Frontal cortex (tissue), 4 donors: ENCODE data around the gene TSHZ2. TPM values are rescaled to one million over a fixed set of nuclear protein-coding genes. Genes with fewer than 3 reads are reported as not detected.

ENCODE experiments used
- DNase-seq, 2 donors: peaks; one replicate each; pipeline ENCODE4 v3.0.0; 2012; ENCODE audit warnings: low spot score in 2 of 2
- FAIRE-seq: peaks from 2 replicates; lab custom pipeline; 2012; peaks lifted over from hg19 to GRCh38; lab: Jason Lieb, UNC
- total RNA-seq: library from RNA; depleted of rRNA; stranded (reverse); fragments of >200 nt; gene quantifications from one replicate; pipeline ENCODE4 v1.2.3, GENCODE V29; 2014
- donor health status: control.
- donor health status: control.
- donor health status: control.

Gene TSHZ2
- total RNA-seq, 1 donor from 2014 or later: 2.4 TPM

- no peak for FAIRE-seq
- DNase-seq: no peak
Measured at GRCh38 chr20:53210931-53211330, 238.8 kb downstream of the TSHZ2 start.

GRCh38 chr20:53212018-53212417 lies 239.9 kb downstream of the TSHZ2 start:
- FAIRE-seq: no peak

GRCh38 chr20:53214392-53214791 lies 242.2 kb downstream of the TSHZ2 start:
- no peak for FAIRE-seq
- DNase-seq: no peak

More at GRCh38 chr20:53212018-53212417, 239.9 kb downstream of the TSHZ2 start:
- no peak for DNase-seq

GRCh38 chr20:53215166-53215565 lies 243.0 kb downstream of the TSHZ2 start:
- DNase-seq (no peak), FAIRE-seq (no peak)

GRCh38 chr20:53216478-53216855 lies 244.3 kb downstream of the TSHZ2 start:
- FAIRE-seq: no peak

DNA sequence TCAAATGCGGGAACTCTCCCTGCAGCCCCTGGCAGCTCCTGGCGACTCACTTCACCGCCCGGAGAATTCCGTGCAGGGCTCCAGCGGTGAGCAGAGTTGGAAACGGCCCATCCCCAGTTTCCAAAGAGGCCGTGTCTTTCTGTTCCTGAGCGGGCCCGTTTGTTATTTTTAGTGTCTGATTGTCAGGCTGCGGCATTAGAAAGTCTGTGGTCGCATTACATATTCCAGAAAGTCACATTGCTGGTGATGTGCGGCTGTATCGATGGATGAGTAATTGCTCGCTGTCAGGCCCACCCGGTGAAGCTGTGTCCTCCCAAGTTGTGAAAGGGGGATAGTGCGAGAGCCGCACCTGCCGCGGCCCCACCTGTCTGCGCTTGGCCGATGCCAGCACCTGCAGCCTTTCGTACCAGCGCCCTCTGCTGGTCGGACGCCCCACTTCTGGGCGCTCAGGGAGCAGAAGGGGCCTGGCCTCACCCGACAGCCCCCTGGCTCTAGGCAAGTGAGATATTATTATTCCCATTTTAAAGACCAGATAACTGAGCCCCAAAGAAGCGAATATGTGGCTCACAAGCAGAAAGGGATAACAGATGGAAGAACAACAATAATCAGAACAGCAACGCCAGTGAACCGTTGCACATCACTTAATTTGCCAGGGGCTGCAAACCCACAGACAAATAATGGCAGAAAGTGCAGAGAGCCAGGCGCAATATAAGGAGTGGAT lies 244.9 kb downstream of the TSHZ2 start:
- FAIRE-seq: no peak
- peak in 1 of 2 donors; percentile 58 for DNase-seq

More at GRCh38 chr20:53216478-53216855, 244.3 kb downstream of the TSHZ2 start:
- DNase-seq: no peak

- no peak for FAIRE-seq
- DNase-seq: no peak
Measured at GRCh38 chr20:53220482-53221307, 248.5 kb downstream of the TSHZ2 start.

- FAIRE-seq: no peak
- no peak for DNase-seq
Measured at GRCh38 chr20:53221731-53222130, 249.6 kb downstream of the TSHZ2 start.

- FAIRE-seq: no peak
- DNase-seq: no peak
Measured at GRCh38 chr20:53222416-53222815, 250.3 kb downstream of the TSHZ2 start.

DNA sequence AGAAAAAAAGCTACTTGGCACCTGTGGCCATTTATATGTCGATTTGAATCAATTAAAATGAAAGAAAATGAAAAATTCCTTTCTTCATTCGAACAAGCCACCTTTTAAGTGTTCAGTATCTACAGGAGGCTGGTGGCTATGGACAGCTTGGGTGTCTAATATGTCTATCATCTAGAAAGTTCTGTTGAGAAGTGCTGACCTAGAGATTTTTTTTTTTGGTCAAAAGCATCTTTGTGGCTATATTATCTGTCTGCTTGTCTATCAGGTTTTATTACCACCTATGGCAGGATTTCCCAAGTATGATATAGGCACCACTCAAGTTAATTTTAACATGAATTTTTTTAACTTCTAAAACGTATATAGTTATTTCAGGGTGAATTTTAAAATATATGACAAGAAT lies 250.8 kb downstream of the TSHZ2 start:
- FAIRE-seq: no peak
- DNase-seq: no peak

GRCh38 chr20:53223626-53224172 lies 251.5 kb downstream of the TSHZ2 start:
- DNase-seq: no peak
- no peak for FAIRE-seq

DNA sequence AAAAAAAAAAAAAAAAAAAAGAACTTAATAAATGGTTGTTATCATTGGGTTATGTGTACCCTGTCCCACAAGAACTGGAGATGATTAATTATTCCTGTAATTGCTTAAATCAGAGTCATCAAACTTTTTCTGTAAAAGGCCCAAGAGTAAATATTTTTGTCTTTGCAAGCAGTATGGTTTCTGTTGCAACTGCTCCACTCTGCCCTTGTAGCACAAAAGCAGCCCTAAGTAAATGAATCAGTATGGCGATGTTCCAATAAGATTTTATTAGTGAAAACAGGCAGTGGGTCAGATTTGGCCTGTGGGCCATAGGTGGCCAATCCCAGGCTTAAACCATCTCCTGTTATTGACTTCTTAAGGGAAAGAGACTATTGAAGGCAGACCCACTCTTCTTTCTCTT lies 252.7 kb downstream of the TSHZ2 start:
- DNase-seq: no peak
- no peak for FAIRE-seq

GRCh38 chr20:53226826-53227225 lies 254.7 kb downstream of the TSHZ2 start:
- DNase-seq (no peak), FAIRE-seq (no peak)

DNA sequence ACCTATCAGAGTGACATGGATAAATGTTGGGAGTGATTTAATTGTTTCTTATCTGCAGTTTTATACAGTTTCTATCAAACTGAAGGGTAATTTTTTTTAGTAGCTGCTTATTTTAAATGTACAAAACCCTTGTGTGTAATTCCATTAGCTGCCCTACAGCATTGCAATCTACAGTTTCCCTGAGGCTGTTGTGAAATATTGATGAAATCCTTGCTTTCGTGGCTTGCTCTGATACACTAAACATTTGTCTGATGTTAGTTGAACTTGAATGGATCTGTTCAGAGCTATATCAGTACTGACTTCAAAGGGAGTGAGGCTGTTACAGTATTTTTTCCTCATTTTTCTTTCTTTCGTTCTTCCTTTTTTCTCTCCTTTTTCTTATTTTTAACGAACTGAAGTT lies 255.4 kb downstream of the TSHZ2 start:
- FAIRE-seq: no peak

DNA sequence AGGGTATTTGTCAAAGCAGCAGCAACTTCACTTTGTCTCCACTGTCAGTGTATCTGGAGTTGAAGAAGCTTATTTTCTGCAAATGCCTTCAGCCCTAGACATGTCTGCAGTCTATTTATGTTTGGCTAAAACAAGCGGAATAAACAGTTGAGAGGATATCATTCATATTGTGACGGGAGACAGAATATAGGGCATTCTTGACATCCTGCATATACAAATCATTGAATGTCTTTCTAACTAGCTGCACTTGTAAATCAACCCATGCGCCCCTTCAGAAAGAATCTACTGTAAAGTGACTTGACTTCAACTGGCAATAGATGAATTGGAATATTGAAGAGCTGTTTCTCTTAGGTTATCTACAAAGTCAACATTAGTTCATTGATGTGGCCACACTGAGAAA lies 258.9 kb downstream of the TSHZ2 start:
- DNase-seq (no peak), FAIRE-seq (no peak)

More for the DNA sequence above, 255.4 kb downstream of the TSHZ2 start:
- no peak for DNase-seq

GRCh38 chr20:53237461-53237860 lies 265.3 kb downstream of the TSHZ2 start:
- no peak for FAIRE-seq

GRCh38 chr20:53238121-53238660 lies 266.0 kb downstream of the TSHZ2 start:
- DNase-seq: no peak
- FAIRE-seq: no peak

More at GRCh38 chr20:53237461-53237860, 265.3 kb downstream of the TSHZ2 start:
- DNase-seq: no peak

- no peak for FAIRE-seq
- no peak for DNase-seq
Measured at GRCh38 chr20:53243152-53243551, 271.0 kb downstream of the TSHZ2 start.

DNA sequence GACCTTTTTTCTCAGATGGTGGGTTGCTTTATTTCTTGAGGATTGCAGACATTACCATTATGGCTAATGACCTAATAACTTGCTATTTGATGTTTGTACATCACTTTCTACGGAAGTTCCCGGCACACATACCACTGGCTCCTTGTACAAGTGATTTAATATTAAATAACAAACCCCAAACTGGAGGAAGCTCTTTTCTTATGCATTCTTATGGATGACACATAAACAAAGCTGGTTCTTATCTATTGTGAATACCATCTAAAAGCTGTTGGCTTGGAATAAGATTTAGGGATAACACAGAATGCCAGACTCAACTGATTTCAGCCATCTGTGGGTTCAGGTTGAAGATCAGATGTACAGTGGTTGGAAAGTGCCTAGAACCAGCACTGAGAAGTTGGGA lies 272.6 kb downstream of the TSHZ2 start:
- FAIRE-seq (no peak), DNase-seq (no peak)

DNA sequence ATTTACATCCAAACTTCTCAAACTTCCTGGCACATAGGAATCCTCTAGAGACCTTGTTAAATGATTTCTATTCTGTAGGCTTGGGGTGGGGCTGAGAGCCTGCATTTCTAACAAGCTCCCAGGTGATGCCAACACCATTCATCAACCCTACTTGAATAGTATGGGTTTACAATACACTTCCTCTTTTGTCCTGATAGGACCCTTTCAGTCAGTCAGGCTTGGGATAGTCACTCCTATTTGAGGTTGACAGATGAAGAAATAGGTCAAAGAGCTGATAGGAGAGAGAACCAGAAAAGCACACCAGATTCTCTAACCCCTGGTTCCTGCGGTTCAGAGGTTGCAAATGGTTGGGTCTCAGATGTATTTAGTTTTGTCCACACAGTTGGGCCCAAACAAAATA lies 273.4 kb downstream of the TSHZ2 start:
- FAIRE-seq (no peak), DNase-seq (no peak)
